ENCODE measurements around the gene KIF24.

DNA sequence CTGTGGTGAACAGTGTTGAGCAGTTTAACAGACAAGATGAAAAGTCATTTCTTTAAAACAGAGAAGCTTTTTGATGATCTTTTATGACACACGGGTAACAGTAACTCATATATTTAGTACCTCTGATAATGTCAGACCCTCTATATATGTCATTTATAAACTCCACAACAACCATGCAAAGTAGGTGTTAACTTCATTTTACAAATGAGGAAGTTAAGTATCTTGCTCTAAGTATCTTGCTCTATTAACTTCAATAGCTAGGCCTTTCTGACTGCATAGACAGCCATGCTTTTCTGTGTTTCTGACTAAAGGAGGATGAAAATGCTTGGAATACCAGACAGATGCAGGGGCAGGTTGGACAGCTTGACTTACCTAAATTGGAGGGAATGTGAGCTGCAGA lies 2.1 kb upstream of the KIF24 start:
- TF ChIP-seq, protein P1, sequence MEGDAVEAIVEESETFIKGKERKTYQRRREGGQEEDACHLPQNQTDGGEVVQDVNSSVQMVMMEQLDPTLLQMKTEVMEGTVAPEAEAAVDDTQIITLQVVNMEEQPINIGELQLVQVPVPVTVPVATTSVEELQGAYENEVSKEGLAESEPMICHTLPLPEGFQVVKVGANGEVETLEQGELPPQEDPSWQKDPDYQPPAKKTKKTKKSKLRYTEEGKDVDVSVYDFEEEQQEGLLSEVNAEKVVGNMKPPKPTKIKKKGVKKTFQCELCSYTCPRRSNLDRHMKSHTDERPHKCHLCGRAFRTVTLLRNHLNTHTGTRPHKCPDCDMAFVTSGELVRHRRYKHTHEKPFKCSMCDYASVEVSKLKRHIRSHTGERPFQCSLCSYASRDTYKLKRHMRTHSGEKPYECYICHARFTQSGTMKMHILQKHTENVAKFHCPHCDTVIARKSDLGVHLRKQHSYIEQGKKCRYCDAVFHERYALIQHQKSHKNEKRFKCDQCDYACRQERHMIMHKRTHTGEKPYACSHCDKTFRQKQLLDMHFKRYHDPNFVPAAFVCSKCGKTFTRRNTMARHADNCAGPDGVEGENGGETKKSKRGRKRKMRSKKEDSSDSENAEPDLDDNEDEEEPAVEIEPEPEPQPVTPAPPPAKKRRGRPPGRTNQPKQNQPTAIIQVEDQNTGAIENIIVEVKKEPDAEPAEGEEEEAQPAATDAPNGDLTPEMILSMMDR (IDR thresholded peaks at IDR 0.05), result no peak
- TF ChIP-seq EP300 (IDR thresholded peaks at IDR 0.05; ENCODE audit: low read depth) (no peak), POLR2A (IDR thresholded peaks at IDR 0.05) (no peak)

Measured in transverse colon (tissue), 3 donors.